Thymus (tissue), 11 donors: Measurements from ENCODE around the gene SLIT1. TPM values are rescaled to one million over a fixed set of nuclear protein-coding genes. Genes with fewer than 3 reads are reported as not detected.

Experiments
- DNase-seq, 9 donors: peaks; one replicate each; pipeline ENCODE4 v3.0.0-alpha.2; 2013; ENCODE audit warnings: low spot score in 9 of 9, low read depth in 6 of 9, missing footprints in 1 of 9
- H3K27ac ChIP-seq, 2 donors: one replicate each; pipeline ENCODE4 v1.5.1; 2013; ENCODE audit warnings: control low read depth in 1 of 2, low read depth in 1 of 2, low read length in 1 of 2, mild to moderate bottlenecking in 1 of 2, moderate library complexity in 1 of 2
- H3K27me3 ChIP-seq, 2 donors: one replicate each; pipeline ENCODE4 v1.5.1; 2013; ENCODE audit warnings: low read length in 1 of 2; ENCODE audit not compliant: control insufficient read depth in 2 of 2, insufficient read depth in 1 of 2
- H3K36me3 ChIP-seq, 2 donors: one replicate each; pipeline ENCODE4 v1.5.1; 2013; ENCODE audit warnings: low read length in 1 of 2, mild to moderate bottlenecking in 1 of 2, moderate library complexity in 1 of 2; ENCODE audit not compliant: control insufficient read depth in 2 of 2, insufficient read depth in 2 of 2
- H3K4me1 ChIP-seq, 2 donors: one replicate each; pipeline ENCODE4 v1.5.1; 2013; ENCODE audit warnings: low read length in 2 of 2; ENCODE audit not compliant: control insufficient read depth in 2 of 2, insufficient read depth in 2 of 2
- H3K4me3 ChIP-seq, 2 donors: one replicate each; pipeline ENCODE4 v1.5.1; 2013; ENCODE audit warnings: low read length in 2 of 2, control low read depth in 1 of 2, mild to moderate bottlenecking in 1 of 2
- H3K9me3 ChIP-seq, 2 donors: one replicate each; pipeline ENCODE4 v1.5.1; 2013; ENCODE audit warnings: low read length in 1 of 2, mild to moderate bottlenecking in 1 of 2; ENCODE audit not compliant: control insufficient read depth in 2 of 2, insufficient read depth in 1 of 2
- WGBS: extraction: QIAGEN DNeasy Blood & Tissue Kit; methylation state at CpG from one replicate; pipeline ENCODE4 v1.1.7; 2013; 5-methylcytosine and 5-hydroxymethylcytosine counted together
- polyA plus RNA-seq: library from polyadenylated mRNA; stranded (reverse); fragments of 200-250 nt; gene quantifications from one replicate; pipeline ENCODE4 v1.2.3, GENCODE V29; 2013
- total RNA-seq: library from RNA; stranded (reverse); fragments of 120-200 nt; gene quantifications from one replicate; pipeline ENCODE4 v1.2.4, GENCODE V29; 2013
- donor health status: healthy.

Gene SLIT1
- total and polyA plus RNA-seq, 2 donors, result 1.0 to 5.9 TPM

DNA sequence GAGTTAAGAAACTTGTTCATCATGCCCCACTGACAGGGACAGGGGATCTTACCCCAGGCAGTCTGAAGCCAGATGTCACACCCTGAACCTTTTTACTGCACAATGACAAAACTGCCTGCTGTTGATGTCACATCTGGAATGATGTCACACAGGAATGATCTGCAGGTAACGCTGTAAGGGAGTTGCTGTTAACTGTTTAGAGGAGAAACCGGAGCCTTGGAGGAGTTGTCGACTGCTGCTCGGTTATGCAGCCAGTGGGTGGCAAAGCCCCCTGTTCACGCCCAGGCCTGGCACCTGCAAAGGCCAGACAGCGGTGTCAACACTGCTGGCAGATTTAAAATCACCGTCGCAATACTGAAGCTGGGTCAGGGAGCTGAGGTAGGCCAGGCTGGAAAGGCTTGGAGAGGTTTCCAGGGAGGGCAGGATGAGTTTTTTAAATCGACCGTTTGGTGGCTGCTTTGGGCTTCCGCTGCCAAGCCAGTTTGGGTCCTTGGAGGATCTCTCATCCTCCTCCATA is 10.0 kb upstream of the SLIT1 start:
- no peaks in the 10 kb centered on the region for H3K36me3 ChIP-seq
- peaks cover 2 to 20% of the 10 kb centered on the region in 2 donors for H3K27me3 ChIP-seq
- WGBS, result 25% methylated on average over 11 of the region's 11 CpGs
- peaks cover 0 to 3% of the 10 kb centered on the region in 2 donors for H3K9me3 ChIP-seq
- H3K27ac ChIP-seq, result peak overlapping the region in 1 of 2 donors; percentile 61
- H3K4me1 ChIP-seq, result peaks cover 6 to 42% of the 10 kb centered on the region in 2 donors
- H3K4me3 ChIP-seq, result peak overlapping the region; percentile 49 to 56
- DNase-seq, result peak in 3 of 9 donors; percentile 27 to 51 (median 37)

DNA sequence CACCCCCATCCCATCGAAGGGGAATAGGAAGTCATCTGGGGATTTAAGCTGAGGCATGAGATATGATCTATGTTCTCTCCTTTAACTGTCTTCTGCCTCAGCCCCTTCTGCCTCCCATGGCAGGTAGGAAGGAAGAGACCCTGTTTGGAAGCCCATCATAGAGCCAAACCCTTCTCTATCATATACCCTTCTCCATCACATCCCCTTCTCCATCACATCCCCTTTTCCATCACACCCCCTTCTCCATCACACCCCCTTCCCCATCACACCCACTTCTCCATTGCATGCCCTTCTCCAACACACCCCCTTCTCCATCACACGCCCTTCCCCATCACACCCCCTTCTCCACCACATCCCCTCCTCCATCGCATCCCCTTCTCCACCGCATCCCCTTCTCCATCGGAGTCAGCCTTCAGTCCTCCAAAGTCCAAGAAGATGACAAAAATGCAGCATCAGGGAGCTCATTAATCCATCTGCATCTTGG is 7.2 kb upstream of the SLIT1 start:
- Histone ChIP-seq H3K36me3 (no peaks in the 10 kb centered on the region), H3K4me1 (peaks cover 6 to 50% of the 10 kb centered on the region in 2 donors), H3K9me3 (peaks cover 0 to under 1% of the 10 kb centered on the region in 2 donors), H3K27ac (no peak overlapping the region), H3K4me3 (no peak overlapping the region), H3K27me3 (peaks cover 0 to 23% of the 10 kb centered on the region in 2 donors)
- 90% methylated on average over 5 of the region's 5 CpGs for WGBS
- DNase-seq, result no peak

DNA sequence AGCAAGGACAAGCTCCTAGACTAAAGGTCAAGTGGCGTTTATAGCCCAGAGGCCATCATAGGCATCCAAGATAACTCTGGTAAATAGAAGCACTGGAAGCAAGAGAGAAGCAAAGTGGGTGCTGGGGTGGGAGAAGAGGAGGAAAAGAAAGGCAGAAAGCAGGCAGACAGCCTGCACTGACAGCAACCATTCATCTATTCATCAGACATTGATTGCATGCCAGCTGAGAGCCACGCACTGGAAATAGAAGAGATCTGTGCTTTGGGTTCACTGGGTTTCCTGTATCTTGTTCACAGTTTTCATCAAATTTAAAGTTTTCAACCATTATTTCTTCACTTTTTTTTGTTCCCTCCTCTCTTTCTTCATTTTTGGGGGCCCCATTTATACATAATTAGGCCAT is 4.7 kb upstream of the SLIT1 start:
- Histone ChIP-seq H3K4me1 (peaks cover 7 to 55% of the 10 kb centered on the region in 2 donors), H3K9me3 (peaks cover 0 to 4% of the 10 kb centered on the region in 2 donors), H3K27me3 (peaks cover 4 to 35% of the 10 kb centered on the region in 2 donors), H3K27ac (no peak overlapping the region), H3K36me3 (no peaks in the 10 kb centered on the region), H3K4me3 (no peak overlapping the region)
- 98% methylated on average over 2 of the region's 2 CpGs for WGBS
- DNase-seq, result no peak

DNA sequence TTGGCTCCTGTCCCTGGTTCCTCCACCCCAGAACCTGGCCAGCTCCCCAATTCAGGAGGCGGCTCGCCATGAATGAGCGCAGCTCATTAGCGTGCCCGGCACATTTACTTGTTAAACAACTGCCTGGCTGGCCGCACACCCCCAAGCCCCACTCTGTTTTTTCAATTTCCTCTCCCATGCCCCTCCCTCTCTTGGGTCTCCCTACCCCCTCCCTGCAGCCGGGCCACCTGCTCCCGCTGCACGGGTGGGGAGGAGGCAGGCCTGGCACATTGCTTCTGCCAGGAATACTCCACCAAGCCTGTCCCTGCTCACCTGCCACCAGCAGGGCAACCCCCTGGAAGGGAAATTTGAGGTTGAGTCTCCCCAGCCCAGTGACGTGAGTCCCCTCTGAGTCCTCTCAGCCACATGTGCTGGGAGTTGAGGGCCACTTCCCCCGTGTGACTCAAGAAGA is 2.5 kb upstream of the SLIT1 start:
- Histone ChIP-seq H3K36me3 (no peaks in the 10 kb centered on the region), H3K9me3 (peaks cover 0 to 4% of the 10 kb centered on the region in 2 donors), H3K4me3 (peak overlapping the region in 1 of 2 donors; percentile 15), H3K4me1 (peaks cover 13 to 74% of the 10 kb centered on the region in 2 donors), H3K27me3 (peaks cover 12 to 49% of the 10 kb centered on the region in 2 donors), H3K27ac (peak overlapping the region in 1 of 2 donors; percentile 92)
- peak in 2 of 9 donors; percentile 56 to 63 for DNase-seq
- WGBS, result 20% methylated on average over 11 of the region's 11 CpGs

DNA sequence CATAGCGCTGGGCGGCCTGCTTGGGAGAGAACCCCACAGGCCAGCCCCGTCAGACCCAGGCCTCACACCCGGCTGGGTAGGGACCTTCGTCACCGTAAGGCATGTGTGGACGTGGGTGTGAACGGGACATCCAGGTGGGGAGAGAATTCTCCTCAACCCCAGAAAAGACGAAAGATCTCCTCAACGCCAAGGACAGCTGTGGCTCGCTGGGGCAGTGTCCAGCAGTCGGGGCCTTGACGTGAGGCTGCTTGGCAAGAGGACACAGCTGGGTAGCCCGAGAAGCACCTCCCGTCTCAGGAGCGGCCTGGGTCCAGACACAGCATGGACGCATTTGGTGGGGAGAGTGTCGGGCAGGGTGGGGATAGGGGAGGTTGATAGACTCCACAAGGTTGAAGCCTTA is 1.2 kb upstream of the SLIT1 start:
- H3K4me1 ChIP-seq, result peaks cover 13 to 81% of the 10 kb centered on the region in 2 donors
- H3K36me3 ChIP-seq, result peaks cover 0 to 8% of the 10 kb centered on the region in 2 donors
- WGBS, result 93% methylated on average over 18 of the region's 18 CpGs
- H3K9me3 ChIP-seq, result peaks cover 0 to 4% of the 10 kb centered on the region in 2 donors
- H3K27me3 ChIP-seq, result peaks cover 14 to 58% of the 10 kb centered on the region in 2 donors
- no peak overlapping the region for H3K4me3 ChIP-seq
- H3K27ac ChIP-seq, result peak overlapping the region in 1 of 2 donors; percentile 92
- DNase-seq, result no peak

DNA sequence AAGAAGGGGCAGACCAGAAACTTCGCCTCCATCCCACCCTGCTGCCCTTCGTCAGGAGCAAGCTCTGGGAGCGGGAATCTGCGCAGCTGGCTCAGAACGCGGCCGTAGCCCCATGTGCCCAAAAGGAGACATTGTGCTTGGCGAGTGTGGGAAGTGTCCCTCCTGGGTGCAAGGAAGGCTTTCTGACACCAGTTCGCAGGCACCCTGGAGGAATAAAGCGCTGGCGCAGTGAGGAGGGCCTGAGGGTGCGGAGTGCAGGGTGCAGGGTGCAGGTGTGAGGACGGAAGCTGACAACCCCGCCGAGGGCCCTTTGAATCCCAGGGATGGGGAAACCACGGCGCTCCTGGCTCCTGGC is 811 bp downstream of the SLIT1 start:
- WGBS, result 17% methylated on average over 17 of the region's 17 CpGs
- Histone ChIP-seq H3K36me3 (peaks cover 0 to 14% of the 10 kb centered on the region in 2 donors), H3K9me3 (peaks cover 0 to 4% of the 10 kb centered on the region in 2 donors), H3K27ac (peak overlapping the region in 1 of 2 donors; percentile 79), H3K27me3 (peaks cover 14 to 67% of the 10 kb centered on the region in 2 donors), H3K4me3 (peak overlapping the region; percentile 55 to 68), H3K4me1 (peaks cover 13 to 92% of the 10 kb centered on the region in 2 donors)
- DNase-seq, result peak in 1 of 9 donors; percentile 53

DNA sequence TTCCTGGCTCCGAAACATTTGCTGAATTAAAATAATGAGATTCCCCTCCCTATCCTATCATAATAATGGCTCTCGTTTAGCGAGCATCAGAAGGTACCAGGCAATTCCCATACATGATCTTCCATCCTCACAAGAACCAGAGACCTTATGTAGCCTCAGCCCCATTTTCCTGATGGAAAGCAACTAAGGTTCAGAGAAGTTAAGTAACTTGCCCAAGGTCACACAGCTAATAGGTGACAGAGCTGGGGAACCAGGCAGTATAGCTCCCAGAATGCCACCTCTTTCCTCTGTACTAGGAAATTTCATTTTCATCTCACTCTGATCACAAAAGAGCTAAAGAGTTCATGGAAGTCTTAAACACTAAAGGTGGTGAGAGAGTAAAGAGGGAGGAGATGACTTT is 2.4 kb downstream of the SLIT1 start:
- H3K27me3 ChIP-seq, result peaks cover 18 to 74% of the 10 kb centered on the region in 2 donors
- peaks cover 0 to 14% of the 10 kb centered on the region in 2 donors for H3K36me3 ChIP-seq
- peaks cover 13 to 89% of the 10 kb centered on the region in 2 donors for H3K4me1 ChIP-seq
- DNase-seq, result no peak
- 81% methylated on average over 3 of the region's 3 CpGs for WGBS
- H3K4me3 ChIP-seq, result peak overlapping the region in 1 of 2 donors; percentile 68
- H3K9me3 ChIP-seq, result peaks cover 0 to 4% of the 10 kb centered on the region in 2 donors
- H3K27ac ChIP-seq, result peak overlapping the region in 1 of 2 donors; percentile 13

DNA sequence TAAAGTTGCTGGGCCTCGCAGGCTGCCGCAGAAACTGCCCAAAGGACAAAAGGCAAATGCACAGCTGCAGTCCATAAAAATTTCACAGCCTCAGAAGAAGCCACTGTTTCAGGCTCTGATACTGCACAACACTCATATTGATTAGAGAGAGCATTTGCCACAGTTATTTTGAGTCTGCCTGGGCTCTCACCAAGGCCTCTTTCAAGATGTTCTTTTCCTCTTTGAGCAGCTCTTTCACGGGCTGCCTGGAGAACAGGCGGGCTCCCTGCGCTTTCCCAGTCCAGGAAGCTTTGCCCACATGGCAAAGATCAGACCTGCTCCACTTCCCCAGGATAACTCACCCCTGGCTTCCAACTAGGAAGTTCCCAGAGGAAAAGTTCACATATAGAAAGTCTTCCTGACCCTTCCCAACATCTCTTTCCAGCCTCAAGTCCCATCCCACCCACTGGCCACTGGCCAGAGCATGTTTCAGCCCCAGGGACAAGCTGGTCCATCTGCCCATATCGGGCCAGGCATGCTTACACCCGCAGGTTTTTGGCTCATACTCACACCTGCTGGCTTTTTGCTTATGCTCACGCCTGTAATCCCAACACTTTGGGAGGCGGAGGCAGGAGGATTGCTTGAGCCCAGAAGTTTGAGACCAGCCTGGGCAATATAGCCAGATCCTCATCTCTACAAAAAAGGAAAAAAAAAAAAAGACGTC is 3.3 kb downstream of the SLIT1 start:
- peaks cover 0 to 19% of the 10 kb centered on the region in 2 donors for H3K36me3 ChIP-seq
- DNase-seq, result no peak
- peaks cover 21 to 70% of the 10 kb centered on the region in 2 donors for H3K27me3 ChIP-seq

DNA sequence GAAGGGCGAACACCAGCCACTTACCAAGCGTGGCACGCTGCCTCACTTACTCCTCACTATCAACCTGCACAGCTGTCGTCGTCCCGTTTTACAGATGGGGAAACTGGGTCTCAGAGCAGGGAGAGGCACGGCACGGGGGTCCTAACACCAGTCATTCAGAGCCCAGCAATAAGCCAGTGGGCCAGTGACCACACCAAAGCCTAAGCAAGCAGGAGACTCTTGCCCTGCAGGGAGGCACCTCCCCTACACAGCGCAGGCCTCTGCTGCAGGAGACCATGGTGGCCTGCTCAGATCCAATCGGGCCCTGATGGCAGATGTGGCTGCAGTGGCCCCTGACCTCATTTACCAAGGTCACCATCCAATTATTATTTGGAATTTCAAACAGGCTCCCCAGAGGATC is 4.8 kb downstream of the SLIT1 start:
- no peak for DNase-seq
- Histone ChIP-seq H3K4me3 (no peak overlapping the region), H3K27me3 (peaks cover 19 to 60% of the 10 kb centered on the region in 2 donors), H3K4me1 (peaks cover 9 to 82% of the 10 kb centered on the region in 2 donors), H3K36me3 (peaks cover 0 to 19% of the 10 kb centered on the region in 2 donors), H3K9me3 (no peaks in the 10 kb centered on the region), H3K27ac (no peak overlapping the region)
- WGBS, result 90% methylated on average over 10 of the region's 10 CpGs

More for the DNA sequence above, 3.3 kb downstream of the SLIT1 start:
- Histone ChIP-seq H3K9me3 (no peaks in the 10 kb centered on the region), H3K4me1 (peaks cover 10 to 84% of the 10 kb centered on the region in 2 donors), H3K4me3 (peak overlapping the region in 1 of 2 donors; percentile 68), H3K27ac (no peak overlapping the region)
- WGBS, result 92% methylated on average over 10 of the region's 10 CpGs
